IMR-90 (cell line): ENCODE results near the gene ANGPTL1.

Source experiments
- CHD1 ChIP-seq: IDR thresholded peaks from 2 replicates; pipeline ENCODE4 v1.6.1; 2012; ENCODE audit warnings: low read depth, low read length, improper control_type of control experiment
- CTCF ChIP-seq: conservative IDR thresholded peaks from 2 replicates; pipeline ENCODE4 v1.5.1; 2012; ENCODE audit warnings: mild to moderate bottlenecking, low read depth, low read length, improper control_type of control experiment
- ELK1 ChIP-seq: fragments of 150-350 bp; IDR thresholded peaks from 2 replicates; pipeline ENCODE4 v1.6.1; 2016; ENCODE audit warnings: low read depth, mild to moderate bottlenecking, low read length, moderate library complexity, borderline replicate concordance
- MXI1 ChIP-seq: IDR thresholded peaks from 2 replicates; pipeline ENCODE4 v1.6.1; 2012; ENCODE audit warnings: low read depth, mild to moderate bottlenecking, low read length, moderate library complexity, borderline replicate concordance
- POLR2A ChIP-seq: IDR thresholded peaks from 2 replicates; pipeline ENCODE4 v1.6.1; 2012; ENCODE audit warnings: mild to moderate bottlenecking, low read depth, low read length
- RCOR1 ChIP-seq: IDR thresholded peaks from 2 replicates; pipeline ENCODE4 v1.6.1; 2012; ENCODE audit warnings: mild to moderate bottlenecking, low read length, improper control_type of control experiment; ENCODE audit not compliant: insufficient replicate concordance

- TF ChIP-seq CTCF = no peak
- no peak for TF ChIP-seq MXI1
- no peak for TF ChIP-seq POLR2A
- TF ChIP-seq CHD1 = no peak
- TF ChIP-seq ELK1 = no peak
- no peak for TF ChIP-seq RCOR1
These were observed 37.5 kb upstream of the ANGPTL1 start for GRCh38 chr1:178908358-178908757.
